Epithelial cell of proximal tubule (primary cell): Measurements from ENCODE around the gene MAML3. TPM values are rescaled to one million over a fixed set of nuclear protein-coding genes. Genes with fewer than 3 reads are reported as not detected.

Source experiments
- DNase-seq: peaks from one replicate; pipeline ENCODE4 v3.0.0-alpha.2; 2011; ENCODE audit warnings: low read depth
- H3K4me3 ChIP-seq: 2 replicates; pipeline ENCODE4 v1.5.1; 2011; ENCODE audit warnings: low read depth, mild to moderate bottlenecking, low read length
- total RNA-seq: library from RNA; depleted of rRNA; stranded (reverse); fragments of >200 nt; gene quantifications from 2 replicates; pipeline ENCODE4 v1.2.3, GENCODE V29; 2015
- TF ChIP-seq, protein P1 (sequence below): conservative IDR thresholded peaks from 2 replicates; pipeline ENCODE4 v1.5.1; 2012; ENCODE audit warnings: low read depth, mild to moderate bottlenecking, low read length

Gene MAML3
- total RNA-seq, 1 donor from 2014 or later, result 1.2 TPM

GRCh38 chr4:140046016-140046415 lies 108.0 kb downstream of the MAML3 start:
- TF ChIP-seq, protein P1, sequence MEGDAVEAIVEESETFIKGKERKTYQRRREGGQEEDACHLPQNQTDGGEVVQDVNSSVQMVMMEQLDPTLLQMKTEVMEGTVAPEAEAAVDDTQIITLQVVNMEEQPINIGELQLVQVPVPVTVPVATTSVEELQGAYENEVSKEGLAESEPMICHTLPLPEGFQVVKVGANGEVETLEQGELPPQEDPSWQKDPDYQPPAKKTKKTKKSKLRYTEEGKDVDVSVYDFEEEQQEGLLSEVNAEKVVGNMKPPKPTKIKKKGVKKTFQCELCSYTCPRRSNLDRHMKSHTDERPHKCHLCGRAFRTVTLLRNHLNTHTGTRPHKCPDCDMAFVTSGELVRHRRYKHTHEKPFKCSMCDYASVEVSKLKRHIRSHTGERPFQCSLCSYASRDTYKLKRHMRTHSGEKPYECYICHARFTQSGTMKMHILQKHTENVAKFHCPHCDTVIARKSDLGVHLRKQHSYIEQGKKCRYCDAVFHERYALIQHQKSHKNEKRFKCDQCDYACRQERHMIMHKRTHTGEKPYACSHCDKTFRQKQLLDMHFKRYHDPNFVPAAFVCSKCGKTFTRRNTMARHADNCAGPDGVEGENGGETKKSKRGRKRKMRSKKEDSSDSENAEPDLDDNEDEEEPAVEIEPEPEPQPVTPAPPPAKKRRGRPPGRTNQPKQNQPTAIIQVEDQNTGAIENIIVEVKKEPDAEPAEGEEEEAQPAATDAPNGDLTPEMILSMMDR, result no peak
- H3K4me3 ChIP-seq, result no peak overlapping the region
- DNase-seq, result no peak

- TF ChIP-seq, protein P1, result no peak
- H3K4me3 ChIP-seq, result no peak overlapping the region
- no peak for DNase-seq
Measured at GRCh38 chr4:140044337-140044902, 109.6 kb downstream of the MAML3 start.

DNA sequence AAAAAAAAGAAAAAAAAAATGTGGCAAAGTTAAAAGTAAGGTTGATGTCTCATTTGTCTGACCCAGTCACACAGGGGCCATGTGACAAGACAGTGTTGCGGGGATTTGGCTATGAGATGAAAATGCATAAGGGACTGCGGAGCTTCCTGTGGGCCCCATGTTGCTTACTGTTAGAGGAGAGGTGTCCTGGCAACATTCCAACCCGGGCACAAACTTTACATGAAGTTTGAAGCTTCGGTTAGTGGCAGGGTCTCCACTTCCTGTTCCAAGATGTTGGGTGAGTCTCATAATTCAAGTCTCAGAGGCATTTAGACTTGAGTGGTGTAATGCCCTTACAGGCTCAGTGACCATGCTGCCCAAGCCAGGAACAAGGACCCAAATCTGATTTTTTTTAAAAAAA lies 111.3 kb downstream of the MAML3 start:
- TF ChIP-seq, protein P1, result no peak
- DNase-seq, result no peak

GRCh38 chr4:140038031-140038533 lies 115.9 kb downstream of the MAML3 start:
- DNase-seq, result no peak
- TF ChIP-seq, protein P1, result no peak
- H3K4me3 ChIP-seq, result no peak overlapping the region

More for the DNA sequence above, 111.3 kb downstream of the MAML3 start:
- no peak overlapping the region for H3K4me3 ChIP-seq

DNA sequence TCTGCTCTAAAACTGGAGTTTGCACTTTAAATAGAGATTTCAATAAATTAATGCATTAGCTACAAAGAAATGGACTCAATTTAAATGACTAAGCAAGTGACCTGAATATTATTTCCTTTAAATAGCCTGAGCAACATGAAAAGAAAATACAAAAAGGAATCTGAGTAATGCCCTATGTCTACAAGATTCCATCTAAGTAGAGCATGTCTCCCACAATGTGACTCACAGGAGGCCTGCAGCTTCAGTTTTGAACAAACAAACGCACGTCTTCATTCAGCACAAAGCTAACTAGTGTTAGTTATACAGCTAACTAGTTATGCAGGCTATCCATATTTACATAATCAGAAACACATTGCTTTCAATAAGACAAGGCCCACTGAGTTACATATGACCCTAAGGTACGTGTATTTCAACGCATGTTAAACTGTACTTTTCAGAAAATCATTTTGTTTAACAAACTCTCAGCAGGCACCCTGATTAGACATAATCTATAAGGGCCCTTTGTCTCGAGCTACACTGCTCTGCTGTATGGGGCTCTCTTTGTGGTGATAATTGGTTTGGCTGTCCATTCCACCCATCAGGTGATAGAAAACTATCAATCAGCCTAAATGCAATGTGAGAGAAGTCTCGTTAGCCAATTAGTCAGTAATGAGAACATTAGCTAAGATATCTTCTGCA lies 116.5 kb downstream of the MAML3 start:
- DNase-seq, result peak; percentile 51
- TF ChIP-seq, protein P1, result no peak
- H3K4me3 ChIP-seq, result no peak overlapping the region

DNA sequence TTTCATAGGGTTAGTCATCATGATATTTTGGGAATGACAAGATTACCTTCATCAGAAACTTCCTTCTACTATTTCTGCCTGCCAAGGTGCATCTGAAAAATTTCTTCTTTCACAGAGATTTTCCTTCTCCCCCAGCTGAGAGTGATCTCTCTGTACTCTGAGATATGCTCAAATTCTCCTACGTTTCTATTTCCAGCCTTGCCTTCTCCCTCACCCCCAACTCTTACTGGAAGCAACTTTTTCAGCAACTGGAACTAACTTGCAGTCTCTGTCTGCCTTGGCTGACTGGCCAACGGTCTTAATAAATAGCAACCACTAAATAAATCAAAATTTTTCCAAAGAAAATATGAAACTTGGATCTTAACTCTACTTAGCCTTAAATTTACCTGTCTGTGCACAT lies 122.3 kb downstream of the MAML3 start:
- TF ChIP-seq, protein P1, result no peak
- no peak for DNase-seq
- no peak overlapping the region for H3K4me3 ChIP-seq

- no peak overlapping the region for H3K4me3 ChIP-seq
- no peak for DNase-seq
- TF ChIP-seq, protein P1, result no peak
Measured at GRCh38 chr4:140031061-140031460, 122.9 kb downstream of the MAML3 start.
